Endodermal cell (in vitro differentiated cells): ENCODE measurements around the gene LPIN3. TPM values are rescaled to one million over a fixed set of nuclear protein-coding genes. Genes with fewer than 3 reads are reported as not detected.

Experiments used
- DNase-seq: peaks from one replicate; pipeline ENCODE4 v3.0.0-alpha.2; 2017
- H3K27ac ChIP-seq: 2 replicates; pipeline ENCODE4 v1.5.1; 2013; ENCODE audit warnings: mild to moderate bottlenecking, low read depth, low read length, moderate library complexity
- H3K27me3 ChIP-seq: 2 replicates; pipeline ENCODE4 v1.6.1; 2013; ENCODE audit warnings: mild to moderate bottlenecking, low read length, moderate library complexity; ENCODE audit not compliant: insufficient read depth, control insufficient read depth, poor library complexity, severe bottlenecking
- H3K36me3 ChIP-seq: 2 replicates; pipeline ENCODE4 v1.7.0; 2013; ENCODE audit warnings: mild to moderate bottlenecking, low read length, moderate library complexity; ENCODE audit not compliant: control insufficient read depth, insufficient read depth
- H3K4me1 ChIP-seq: one replicate; pipeline ENCODE4 v1.7.0; 2013; ENCODE audit warnings: low read length; ENCODE audit not compliant: control insufficient read depth, insufficient read depth
- H3K4me3 ChIP-seq: 2 replicates; pipeline ENCODE4 v1.5.1; 2013; ENCODE audit warnings: mild to moderate bottlenecking, low read length, moderate library complexity
- H3K9ac ChIP-seq: 2 replicates; pipeline ENCODE4 v1.6.1; 2013; ENCODE audit warnings: mild to moderate bottlenecking, low read length, moderate library complexity; ENCODE audit not compliant: poor library complexity, severe bottlenecking; ENCODE audit errors: extremely low read depth
- H3K9me3 ChIP-seq: 2 replicates; pipeline ENCODE4 v1.6.1; 2013; ENCODE audit warnings: mild to moderate bottlenecking, low read length, moderate library complexity; ENCODE audit not compliant: control insufficient read depth
- H3K27ac Mint-ChIP-seq: 2 replicates; pipeline ENCODE4 v1.8.0; 2020; ENCODE audit warnings: mixed read lengths
- H3K27me3 Mint-ChIP-seq: 2 replicates; pipeline ENCODE4 v1.8.0; 2021; ENCODE audit warnings: mild to moderate bottlenecking, mixed read lengths; ENCODE audit not compliant: insufficient read depth
- H3K36me3 Mint-ChIP-seq: 2 replicates; pipeline ENCODE4 v1.8.0; 2020; ENCODE audit warnings: low read depth, mixed read lengths
- H3K4me1 Mint-ChIP-seq: 2 replicates; pipeline ENCODE4 v1.8.0; 2020; ENCODE audit warnings: mixed read lengths
- H3K4me3 Mint-ChIP-seq: 2 replicates; pipeline ENCODE4 v1.8.0; 2020; ENCODE audit warnings: mild to moderate bottlenecking, moderate library complexity, mixed read lengths
- H3K9me3 Mint-ChIP-seq: 2 replicates; pipeline ENCODE4 v1.8.0; 2020; ENCODE audit warnings: mild to moderate bottlenecking, mixed read lengths
- WGBS, 2 experiments: methylation state at CpG; one replicate each; pipeline versions ENCODE4 v1.1.5 to v1.1.7; 2013; ENCODE audit warnings: missing lambda C conversion rate in 2 of 2, mixed read lengths in 1 of 2; ENCODE audit not compliant: insufficient coverage in 1 of 2, insufficient read length in 1 of 2; 5-methylcytosine and 5-hydroxymethylcytosine counted together
- total RNA-seq, 2 donors: library from RNA; stranded (reverse); fragmentation: NEBNext Ultra II Directional in 1 of 2; extraction: Animal tissue kit (Norgen Biotek cat#: 25700) in 1 of 2; gene quantifications; 2 replicates in 1 of 2; 3 replicates in 1 of 2; pipeline ENCODE4 v1.2.1, GENCODE V29; 2021
- TF ChIP-seq, protein P1 (sequence below): fragments of 200-600 bp; sonication (generic); conservative IDR thresholded peaks from 2 replicates; pipeline ENCODE4 v1.5.0; 2021; ENCODE audit warnings: antibody characterized with exemption, mild to moderate bottlenecking

The LPIN3 gene
- total RNA-seq, 2 donors from 2014 or later = 13.1 to 13.2 TPM

DNA sequence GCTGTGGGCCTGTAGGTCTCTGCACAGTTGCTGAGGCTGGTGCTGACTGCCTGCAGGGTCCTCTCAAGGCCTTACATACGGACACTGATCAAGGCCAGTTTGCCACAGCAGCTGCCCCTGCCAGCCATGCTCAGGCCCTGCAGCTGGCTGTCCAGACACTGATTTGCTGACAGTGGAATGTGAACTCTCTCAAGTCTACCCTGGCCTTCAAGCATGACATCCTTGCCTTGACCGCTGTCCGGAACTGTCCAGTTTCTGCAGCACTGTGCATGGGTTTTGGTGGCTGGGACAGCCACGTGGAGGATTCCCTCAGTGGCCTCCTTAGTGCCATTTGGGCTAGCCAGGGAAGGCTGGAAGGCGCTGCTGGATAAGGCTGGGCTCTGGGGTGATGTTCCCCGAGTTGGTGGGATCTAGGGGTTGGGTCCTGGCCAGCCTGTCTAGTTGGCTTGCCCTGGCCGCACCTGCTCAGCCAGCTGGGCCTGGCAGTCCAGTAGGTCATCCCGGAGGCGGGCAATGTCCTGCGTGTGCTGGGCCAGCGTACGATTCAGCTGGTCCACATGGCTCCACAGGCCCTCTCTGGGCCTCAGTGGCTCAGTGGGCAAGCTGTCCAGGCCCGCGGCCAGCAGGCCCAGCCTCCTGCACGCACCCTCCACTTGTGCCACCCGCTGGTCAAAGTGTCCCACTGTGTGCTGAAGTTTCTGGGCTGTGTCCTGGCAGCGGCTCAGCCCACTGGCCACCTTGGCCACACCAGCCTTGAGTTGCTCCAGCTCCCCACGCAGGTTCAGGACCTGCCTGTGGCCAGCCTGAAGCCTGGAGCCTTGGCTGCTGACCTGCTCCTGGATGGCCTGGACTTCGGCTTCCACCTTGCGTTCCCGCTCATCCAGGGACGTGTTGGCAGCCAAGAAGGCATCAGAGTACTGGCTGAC lies 20.5 kb downstream of the LPIN3 start:
- H3K27ac Mint-ChIP-seq = no peak overlapping the region
- Histone ChIP-seq H3K4me3 (no peak overlapping the region), H3K9me3 (no peaks in the 10 kb centered on the region), H3K36me3 (no peaks in the 10 kb centered on the region), H3K9ac (no peak overlapping the region), H3K27ac (no peak overlapping the region), H3K4me1 (no peaks in the 10 kb centered on the region), H3K27me3 (peaks cover 23% of the 10 kb centered on the region)
- peaks cover 19% of the 10 kb centered on the region for H3K27me3 Mint-ChIP-seq
- TF ChIP-seq, protein P1, sequence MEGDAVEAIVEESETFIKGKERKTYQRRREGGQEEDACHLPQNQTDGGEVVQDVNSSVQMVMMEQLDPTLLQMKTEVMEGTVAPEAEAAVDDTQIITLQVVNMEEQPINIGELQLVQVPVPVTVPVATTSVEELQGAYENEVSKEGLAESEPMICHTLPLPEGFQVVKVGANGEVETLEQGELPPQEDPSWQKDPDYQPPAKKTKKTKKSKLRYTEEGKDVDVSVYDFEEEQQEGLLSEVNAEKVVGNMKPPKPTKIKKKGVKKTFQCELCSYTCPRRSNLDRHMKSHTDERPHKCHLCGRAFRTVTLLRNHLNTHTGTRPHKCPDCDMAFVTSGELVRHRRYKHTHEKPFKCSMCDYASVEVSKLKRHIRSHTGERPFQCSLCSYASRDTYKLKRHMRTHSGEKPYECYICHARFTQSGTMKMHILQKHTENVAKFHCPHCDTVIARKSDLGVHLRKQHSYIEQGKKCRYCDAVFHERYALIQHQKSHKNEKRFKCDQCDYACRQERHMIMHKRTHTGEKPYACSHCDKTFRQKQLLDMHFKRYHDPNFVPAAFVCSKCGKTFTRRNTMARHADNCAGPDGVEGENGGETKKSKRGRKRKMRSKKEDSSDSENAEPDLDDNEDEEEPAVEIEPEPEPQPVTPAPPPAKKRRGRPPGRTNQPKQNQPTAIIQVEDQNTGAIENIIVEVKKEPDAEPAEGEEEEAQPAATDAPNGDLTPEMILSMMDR = no peak
- no peak overlapping the region for H3K4me3 Mint-ChIP-seq
- H3K9me3 Mint-ChIP-seq = no peaks in the 10 kb centered on the region
- peak; percentile 40 for DNase-seq
- H3K4me1 Mint-ChIP-seq = no peaks in the 10 kb centered on the region
- no peaks in the 10 kb centered on the region for H3K36me3 Mint-ChIP-seq
- WGBS, 2 experiments = 92 to 93% methylated on average over 18 to 22 of the region's 22 CpGs

DNA sequence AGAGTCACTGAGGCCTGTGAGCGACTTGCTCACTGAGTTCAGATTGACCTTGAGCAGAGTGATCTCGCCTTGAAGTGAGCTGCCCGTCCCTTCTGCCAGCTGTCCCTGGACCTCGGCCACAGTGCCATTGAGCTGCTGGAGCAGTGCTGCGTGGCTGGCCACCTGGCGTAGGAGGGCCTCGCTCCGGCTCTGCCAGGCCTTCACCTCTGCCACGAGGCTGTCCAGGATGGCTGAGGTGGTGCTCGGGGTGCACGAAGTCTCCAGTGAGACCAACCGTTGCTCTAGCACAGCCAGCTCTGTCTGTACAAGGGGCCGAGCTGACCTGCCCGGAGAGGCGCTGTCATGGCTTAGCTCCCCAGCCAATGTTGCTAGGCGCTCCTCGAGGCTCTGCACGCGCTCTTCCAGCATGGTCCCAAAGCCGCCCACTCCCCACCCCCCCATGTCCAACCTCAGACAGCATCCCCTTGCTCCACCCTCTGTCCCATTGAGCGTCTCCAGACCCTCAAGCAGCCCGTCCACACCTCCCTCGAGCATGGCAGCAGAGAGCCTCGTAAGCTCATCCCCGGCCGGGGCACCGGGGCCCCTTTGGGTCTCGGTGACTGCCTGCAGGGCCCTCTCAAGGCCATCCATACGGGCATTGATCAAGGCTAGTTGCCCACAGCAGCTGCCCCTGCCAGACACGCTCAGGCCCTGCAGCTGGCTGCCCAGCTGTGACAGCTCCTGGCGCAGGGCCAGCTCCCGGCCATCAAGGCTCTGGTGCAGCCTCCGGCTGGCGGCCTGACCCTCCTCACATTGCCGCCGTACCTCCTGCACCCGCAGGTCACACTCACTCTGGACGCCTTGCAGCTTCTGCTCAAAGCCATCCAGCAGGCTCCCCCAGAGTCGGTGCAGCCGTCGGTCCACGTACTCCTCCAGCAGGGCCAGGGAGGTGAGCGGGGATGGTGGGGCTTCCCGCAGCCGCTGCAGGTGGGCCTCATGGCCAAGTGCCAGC lies 21.4 kb downstream of the LPIN3 start:
- H3K27ac ChIP-seq = no peak overlapping the region
- TF ChIP-seq, protein P1 = no peak

DNA sequence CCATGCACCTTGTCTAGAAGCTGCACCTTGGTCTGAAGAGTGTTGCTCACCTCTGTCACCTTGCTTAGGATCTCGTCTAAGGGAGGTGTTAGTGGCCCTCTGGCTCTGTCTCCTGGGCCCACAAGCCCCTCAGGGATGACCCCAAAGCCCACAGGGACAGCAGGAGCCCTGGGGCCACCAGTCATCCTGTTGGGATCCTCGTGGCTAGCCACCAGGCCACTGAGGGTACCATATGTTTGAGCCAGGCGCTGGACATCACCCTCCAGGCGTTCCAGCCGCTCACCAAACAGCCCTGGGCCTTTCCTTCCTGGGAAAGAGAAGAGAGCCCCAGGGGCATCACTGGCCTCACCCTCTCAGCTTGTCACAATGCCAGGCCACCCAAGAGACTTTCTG lies 22.1 kb downstream of the LPIN3 start:
- no peak for DNase-seq
- Histone ChIP-seq H3K9me3 (no peaks in the 10 kb centered on the region), H3K4me1 (no peaks in the 10 kb centered on the region), H3K4me3 (no peak overlapping the region), H3K9ac (no peak overlapping the region), H3K27me3 (peaks cover 35% of the 10 kb centered on the region), H3K36me3 (no peaks in the 10 kb centered on the region), H3K27ac (no peak overlapping the region)
- Mint-ChIP-seq H3K9me3 (no peaks in the 10 kb centered on the region), H3K4me1 (peaks cover 6% of the 10 kb centered on the region), H3K4me3 (no peak overlapping the region), H3K27ac (no peak overlapping the region), H3K27me3 (peaks cover 28% of the 10 kb centered on the region), H3K36me3 (no peaks in the 10 kb centered on the region)
- WGBS, 2 experiments = 91 to 100% methylated on average over 5 of the region's 5 CpGs
- TF ChIP-seq, protein P1 = no peak

More for the DNA sequence above, 21.4 kb downstream of the LPIN3 start:
- Histone ChIP-seq H3K9me3 (no peaks in the 10 kb centered on the region), H3K27me3 (peaks cover 28% of the 10 kb centered on the region), H3K36me3 (no peaks in the 10 kb centered on the region), H3K4me3 (no peak overlapping the region), H3K4me1 (no peaks in the 10 kb centered on the region), H3K9ac (no peak overlapping the region)
- DNase-seq = no peak
- peaks cover 21% of the 10 kb centered on the region for H3K27me3 Mint-ChIP-seq
- no peaks in the 10 kb centered on the region for H3K9me3 Mint-ChIP-seq
- H3K4me3 Mint-ChIP-seq = no peak overlapping the region
- H3K36me3 Mint-ChIP-seq = no peaks in the 10 kb centered on the region
- 91 to 92% methylated on average over 17 to 45 of the region's 45 CpGs for WGBS, 2 experiments
- H3K27ac Mint-ChIP-seq = no peak overlapping the region
- peaks cover 1% of the 10 kb centered on the region for H3K4me1 Mint-ChIP-seq
